GM19438 (cell line): Measurements from ENCODE around the gene RBSN.
"Not testable (repeated sequence)": the region's sequence is repeated elsewhere in the genome, so short reads cannot be mapped to it uniquely, and the experiment has no call there.

Source experiments
- ATAC-seq: cut with Tn5 transposase; IDR thresholded peaks from one replicate; pipeline ENCODE4 v1.9.1; 2021; ENCODE audit warnings: low read depth; ENCODE audit not compliant: unreplicated experiment

RBSN gene

GRCh38 chr3:15098503-15099363, at the start of gene RBSN:
RBSN (minus strand) TSS chr3:15099148; CDS start chr3:15096120, 3,028 bp downstream.
- ATAC-seq: peak; percentile 87

- ATAC-seq: peak; percentile 53
Observed at GRCh38 chr3:15148614-15149013, 49.7 kb upstream of the RBSN start.

- not testable (repeated sequence) for ATAC-seq
Observed at GRCh38 chr3:15136885-15137284, 37.9 kb upstream of the RBSN start.

- not testable (repeated sequence) for ATAC-seq
Observed at GRCh38 chr3:15134968-15135367, 36.0 kb upstream of the RBSN start.

- not testable (repeated sequence) for ATAC-seq
Observed at GRCh38 chr3:15128403-15128802, 29.5 kb upstream of the RBSN start.

- ATAC-seq: not testable (repeated sequence)
Observed at GRCh38 chr3:15126975-15127374, 28.0 kb upstream of the RBSN start.

- ATAC-seq: no peak
Observed at GRCh38 chr3:15122398-15122797, 23.4 kb upstream of the RBSN start.

- no peak for ATAC-seq
Observed at GRCh38 chr3:15121936-15122335, 23.0 kb upstream of the RBSN start.

- ATAC-seq: no peak
Observed at GRCh38 chr3:15120986-15121385, 22.0 kb upstream of the RBSN start.

GRCh38 chr3:15117011-15117410, 18.1 kb upstream of the RBSN start:
- ATAC-seq: no peak

- no peak for ATAC-seq
Observed at GRCh38 chr3:15116032-15116669, 17.2 kb upstream of the RBSN start.

GRCh38 chr3:15114466-15115358, 15.8 kb upstream of the RBSN start:
- ATAC-seq: no peak

- no peak for ATAC-seq
Observed at GRCh38 chr3:15113884-15114283, 14.9 kb upstream of the RBSN start.

- no peak for ATAC-seq
Observed at GRCh38 chr3:15113471-15113870, 14.5 kb upstream of the RBSN start.

- no peak for ATAC-seq
Observed at GRCh38 chr3:15112011-15112410, 13.1 kb upstream of the RBSN start.

GRCh38 chr3:15110206-15110605, 11.3 kb upstream of the RBSN start:
- ATAC-seq: no peak

- ATAC-seq: no peak
Observed at GRCh38 chr3:15108869-15109268, 9.9 kb upstream of the RBSN start.

- ATAC-seq: peak; percentile 74
Observed at GRCh38 chr3:15108082-15108545, 9.2 kb upstream of the RBSN start.

- ATAC-seq: no peak
Observed at GRCh38 chr3:15107075-15107947, 8.4 kb upstream of the RBSN start.

- ATAC-seq: no peak
Observed at GRCh38 chr3:15102836-15103235, 3.9 kb upstream of the RBSN start.
